Measurements from ENCODE around the gene CAMK2D.

CAMK2D gene

GRCh38 chr4:113762186-113763028 is 869 bp upstream of the CAMK2D start:
- peak; percentile 95 for DNase-seq (ENCODE audit: low read depth)

- DNase-seq (ENCODE audit: low read depth) = peak; percentile 20
Observed at GRCh38 chr4:113760795-113761619, 531 bp downstream of the CAMK2D start.

GRCh38 chr4:113760094-113760794 is 1.3 kb downstream of the CAMK2D start:
- DNase-seq (ENCODE audit: low read depth) = no peak

- DNase-seq (ENCODE audit: low read depth) = no peak
Observed at GRCh38 chr4:113759696-113760093, 1.8 kb downstream of the CAMK2D start.

- DNase-seq (ENCODE audit: low read depth) = no peak
Observed at GRCh38 chr4:113758372-113758771, 3.2 kb downstream of the CAMK2D start.

GRCh38 chr4:113757486-113757885 is 4.1 kb downstream of the CAMK2D start:
- DNase-seq (ENCODE audit: low read depth) = no peak

GRCh38 chr4:113756005-113756410 is 5.5 kb downstream of the CAMK2D start:
- no peak for DNase-seq (ENCODE audit: low read depth)

- DNase-seq (ENCODE audit: low read depth) = no peak
Observed at GRCh38 chr4:113750734-113751133, 10.8 kb downstream of the CAMK2D start.

- no peak for DNase-seq (ENCODE audit: low read depth)
Observed at GRCh38 chr4:113750296-113750695, 11.2 kb downstream of the CAMK2D start.

GRCh38 chr4:113749178-113749577 is 12.4 kb downstream of the CAMK2D start:
- DNase-seq (ENCODE audit: low read depth) = no peak

GRCh38 chr4:113747949-113748348 is 13.6 kb downstream of the CAMK2D start:
- DNase-seq (ENCODE audit: low read depth) = no peak

GRCh38 chr4:113745711-113746110 is 15.8 kb downstream of the CAMK2D start:
- no peak for DNase-seq (ENCODE audit: low read depth)

- DNase-seq (ENCODE audit: low read depth) = no peak
Observed at GRCh38 chr4:113744667-113745240, 16.8 kb downstream of the CAMK2D start.

GRCh38 chr4:113743690-113744089 is 17.8 kb downstream of the CAMK2D start:
- no peak for DNase-seq (ENCODE audit: low read depth)

- no peak for DNase-seq (ENCODE audit: low read depth)
Observed at GRCh38 chr4:113742643-113743042, 18.9 kb downstream of the CAMK2D start.

GRCh38 chr4:113741956-113742355 is 19.6 kb downstream of the CAMK2D start:
- DNase-seq (ENCODE audit: low read depth) = no peak

- no peak for DNase-seq (ENCODE audit: low read depth)
Observed at GRCh38 chr4:113740857-113741379, 20.6 kb downstream of the CAMK2D start.

GRCh38 chr4:113739197-113739596 is 22.3 kb downstream of the CAMK2D start:
- DNase-seq (ENCODE audit: low read depth) = no peak

- no peak for DNase-seq (ENCODE audit: low read depth)
Observed at GRCh38 chr4:113738251-113738650, 23.3 kb downstream of the CAMK2D start.

GRCh38 chr4:113733685-113734084 is 27.9 kb downstream of the CAMK2D start:
- no peak for DNase-seq (ENCODE audit: low read depth)

- no peak for DNase-seq (ENCODE audit: low read depth)
Observed at GRCh38 chr4:113732967-113733527, 28.5 kb downstream of the CAMK2D start.
